ENCODE results near the gene ATG3.
"Not testable (repeated sequence)": the region's sequence is repeated elsewhere in the genome, so short reads cannot be mapped to it uniquely, and the experiment has no call there.

ATG3 gene

GRCh38 chr3:112560721-112561483 lies 860 bp downstream of the ATG3 start:
- peak; percentile 70 for DNase-seq

- no peak for DNase-seq
Measured at GRCh38 chr3:112560307-112560706, 1.5 kb downstream of the ATG3 start.

- DNase-seq: no peak
Measured at GRCh38 chr3:112557976-112558375, 3.8 kb downstream of the ATG3 start.

- no peak for DNase-seq
Measured at GRCh38 chr3:112555535-112556170, 6.1 kb downstream of the ATG3 start.

GRCh38 chr3:112550859-112551258 lies 10.9 kb downstream of the ATG3 start:
- DNase-seq: no peak

- DNase-seq: no peak
Measured at GRCh38 chr3:112546216-112546759, 15.5 kb downstream of the ATG3 start.

GRCh38 chr3:112539825-112540650 lies 21.7 kb downstream of the ATG3 start:
- no peak for DNase-seq

GRCh38 chr3:112531358-112531781 lies 30.4 kb downstream of the ATG3 start:
- DNase-seq: peak; percentile 18

- no peak for DNase-seq
Measured at GRCh38 chr3:112530573-112530972, 31.2 kb downstream of the ATG3 start.

GRCh38 chr3:112524127-112524526 lies 37.6 kb downstream of the ATG3 start:
- not testable (repeated sequence) for DNase-seq

GRCh38 chr3:112519424-112520001 lies 42.2 kb downstream of the ATG3 start:
- DNase-seq: peak; percentile 53

GRCh38 chr3:112518970-112519369 lies 42.8 kb downstream of the ATG3 start:
- not testable (repeated sequence) for DNase-seq

- DNase-seq: no peak
Measured at GRCh38 chr3:112514527-112515128, 47.1 kb downstream of the ATG3 start.

GRCh38 chr3:112512320-112512719 lies 49.4 kb downstream of the ATG3 start:
- DNase-seq: no peak

- DNase-seq: no peak
Measured at GRCh38 chr3:112508860-112509259, 52.9 kb downstream of the ATG3 start.

- no peak for DNase-seq
Measured at GRCh38 chr3:112508261-112508660, 53.5 kb downstream of the ATG3 start.

GRCh38 chr3:112505907-112506306 lies 55.9 kb downstream of the ATG3 start:
- no peak for DNase-seq

GRCh38 chr3:112504123-112504522 lies 57.6 kb downstream of the ATG3 start:
- DNase-seq: no peak

- DNase-seq: no peak
Measured at GRCh38 chr3:112503304-112503972, 58.3 kb downstream of the ATG3 start.

GRCh38 chr3:112500621-112501020 lies 61.1 kb downstream of the ATG3 start:
- no peak for DNase-seq

- peak; percentile 43 for DNase-seq
Measured at GRCh38 chr3:112498914-112499711, 62.6 kb downstream of the ATG3 start, which contains the start of gene BTLA. BTLA (minus strand) TSS chr3:112499472; CDS start chr3:112499358, 114 bp downstream.

All from central memory CD4-positive, alpha-beta T cell (primary cell).